Left ventricle myocardium inferior (tissue), 1 donor: Measurements from ENCODE around the gene LCE1B. TPM values are rescaled to one million over a fixed set of nuclear protein-coding genes. Genes with fewer than 3 reads are reported as not detected.

Experiments
- DNase-seq: peaks from one replicate; pipeline ENCODE4 v3.0.0-alpha.2; 2020
- H3K27ac ChIP-seq: fragments of 200-600 bp; replicated peaks from 2 replicates; pipeline ENCODE4 v1.8.0; 2021
- H3K27me3 ChIP-seq: fragments of 200-600 bp; 2 replicates; pipeline ENCODE4 v1.8.0; 2021; ENCODE audit warnings: low read depth
- H3K36me3 ChIP-seq: fragments of 200-600 bp; 2 replicates; pipeline ENCODE4 v1.8.0; 2021
- H3K4me1 ChIP-seq: fragments of 200-600 bp; 2 replicates; pipeline ENCODE4 v1.8.0; 2021
- H3K4me3 ChIP-seq: fragments of 200-600 bp; 2 replicates; pipeline ENCODE4 v1.8.0; 2021; ENCODE audit warnings: mild to moderate bottlenecking, moderate library complexity
- H3K9me3 ChIP-seq: fragments of 200-600 bp; replicated peaks from 2 replicates; pipeline ENCODE4 v1.8.0; 2021
- CTCF ChIP-seq: fragments of 200-600 bp; IDR thresholded peaks from 2 replicates; pipeline ENCODE4 v1.8.0; 2021; ENCODE audit warnings: antibody characterized with exemption, mild to moderate bottlenecking, borderline replicate concordance
- intact Hi-C: fragments of 100-400 bp; cut with micrococcal nuclease; formaldehyde crosslinking; loops from one replicate; pipeline ENCODE4 v1.11.0; 2022
- long read RNA-seq: library from polyadenylated mRNA; unstranded; transcript quantifications from one replicate; pipeline ENCODE4 v2.0.0, GENCODE V29; 2021
- total RNA-seq: library from RNA; stranded (reverse); fragmentation: NEBNext Ultra II Directional; extraction: Animal tissue kit (Norgen Biotek cat#: 25700); gene quantifications from one replicate; pipeline ENCODE4 v1.2.1, GENCODE V29; 2021
- donor health status: DM: no; HTN: yes; CAD: no; lungs with severe emphysema.

Gene LCE1B, protein sequence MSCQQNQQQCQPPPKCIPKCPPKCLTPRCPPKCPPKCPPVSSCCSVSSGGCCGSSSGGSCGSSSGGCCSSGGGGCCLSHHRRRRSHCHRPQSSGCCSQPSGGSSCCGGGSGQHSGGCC
- total RNA-seq: not detected
- long read RNA-seq: 0 reads

- Histone ChIP-seq H3K4me3 (no peak within 1 kb of the TSS), H3K36me3 (no peaks in the 10 kb centered on the region), H3K27ac (no peak within 1 kb of the TSS), H3K4me1 (no peaks in the 10 kb centered on the region), H3K9me3 (peaks cover 11% of the 10 kb centered on the region), H3K27me3 (peaks cover 5% of the 10 kb centered on the region)
- TF ChIP-seq CTCF: no peak
- intact Hi-C loops: no loop called here
- no peak for DNase-seq
Observed at GRCh38 chr1:152811671-152812070, at the start of gene LCE1B. TSS of gene LCE1B (plus strand) at chr1:152811971. CDS start at chr1:152812447, 476 bp downstream.

DNA sequence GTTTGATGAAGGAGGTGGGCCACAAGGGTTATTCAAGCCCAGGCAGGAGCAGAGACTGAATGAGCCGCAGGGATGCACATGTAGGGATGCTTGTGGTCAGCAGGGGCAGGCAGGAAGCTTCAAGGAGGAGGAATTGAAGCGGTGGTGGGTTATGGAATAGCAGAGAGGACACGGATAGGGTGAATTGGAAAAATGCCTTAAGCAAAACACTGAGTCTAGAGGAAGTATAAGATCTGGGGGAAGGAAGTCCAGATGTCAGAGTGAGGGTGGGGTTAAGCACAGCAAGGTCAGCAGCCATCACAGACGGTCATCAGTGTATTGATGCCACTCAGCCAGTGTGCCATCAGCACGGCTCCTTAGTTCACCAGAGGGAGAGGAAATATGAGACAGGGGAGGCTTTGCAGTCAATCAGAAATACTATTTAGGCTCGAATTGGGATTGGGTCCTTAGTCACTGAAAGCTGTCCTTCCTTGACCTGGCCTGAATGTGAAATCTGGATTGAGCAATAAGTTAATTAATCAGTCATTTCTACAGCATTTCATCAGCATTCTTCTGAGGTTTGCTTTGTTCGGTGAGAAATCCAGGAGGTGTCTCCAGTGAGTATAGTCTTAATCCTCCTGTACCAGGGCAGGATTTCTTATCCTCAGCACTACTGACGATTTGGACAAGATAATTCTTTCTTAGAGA, 42.8 kb upstream of the LCE1B start:
- peaks cover 17% of the 10 kb centered on the region for H3K27me3 ChIP-seq
- intact Hi-C loops: no loop called here
- DNase-seq: no peak

DNA sequence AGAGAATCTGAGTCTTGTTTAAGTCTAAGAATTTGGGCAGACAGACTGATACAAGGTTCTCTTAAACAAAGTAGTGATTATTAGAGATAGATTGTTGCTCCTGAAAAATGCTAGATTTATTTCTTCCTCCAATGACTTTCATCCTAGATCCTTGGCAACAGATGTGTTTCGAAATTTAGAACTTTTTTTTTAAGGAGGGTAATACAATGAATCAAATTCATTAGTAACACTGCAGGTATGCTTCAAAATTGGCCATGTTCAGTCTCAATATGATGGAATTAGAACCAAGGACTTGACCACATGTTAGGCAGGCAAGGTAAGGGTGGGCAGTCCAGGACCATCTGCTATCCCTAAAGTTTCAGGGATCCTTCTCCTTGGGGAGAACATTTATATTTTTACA, 41.4 kb upstream of the LCE1B start:
- intact Hi-C loops: no loop called here
- Histone ChIP-seq H3K27me3 (peaks cover 12% of the 10 kb centered on the region), H3K27ac (no peak overlapping the region), H3K4me3 (no peak overlapping the region), H3K4me1 (no peaks in the 10 kb centered on the region), H3K36me3 (no peaks in the 10 kb centered on the region), H3K9me3 (peaks cover under 1% of the 10 kb centered on the region)
- DNase-seq: no peak
- TF ChIP-seq CTCF: no peak

More for the DNA sequence above, 42.8 kb upstream of the LCE1B start:
- no peak overlapping the region for H3K27ac ChIP-seq
- H3K9me3 ChIP-seq: no peaks in the 10 kb centered on the region
- no peak for TF ChIP-seq CTCF
- H3K36me3 ChIP-seq: no peaks in the 10 kb centered on the region
- H3K4me1 ChIP-seq: no peaks in the 10 kb centered on the region
- no peak overlapping the region for H3K4me3 ChIP-seq

- Histone ChIP-seq H3K4me1 (no peaks in the 10 kb centered on the region), H3K27ac (no peak within 1 kb of the TSS), H3K4me3 (no peak within 1 kb of the TSS), H3K27me3 (peaks cover 9% of the 10 kb centered on the region), H3K9me3 (peaks cover 3% of the 10 kb centered on the region), H3K36me3 (no peaks in the 10 kb centered on the region)
- no peak for DNase-seq
- intact Hi-C loops: no loop called here
- TF ChIP-seq CTCF: no peak
Observed at GRCh38 chr1:152774875-152775274, 36.9 kb upstream of the LCE1B start, which contains the start of gene LCE1F. TSS of gene LCE1F (plus strand) at chr1:152775140. CDS start at chr1:152776372, 1,232 bp downstream.

DNA sequence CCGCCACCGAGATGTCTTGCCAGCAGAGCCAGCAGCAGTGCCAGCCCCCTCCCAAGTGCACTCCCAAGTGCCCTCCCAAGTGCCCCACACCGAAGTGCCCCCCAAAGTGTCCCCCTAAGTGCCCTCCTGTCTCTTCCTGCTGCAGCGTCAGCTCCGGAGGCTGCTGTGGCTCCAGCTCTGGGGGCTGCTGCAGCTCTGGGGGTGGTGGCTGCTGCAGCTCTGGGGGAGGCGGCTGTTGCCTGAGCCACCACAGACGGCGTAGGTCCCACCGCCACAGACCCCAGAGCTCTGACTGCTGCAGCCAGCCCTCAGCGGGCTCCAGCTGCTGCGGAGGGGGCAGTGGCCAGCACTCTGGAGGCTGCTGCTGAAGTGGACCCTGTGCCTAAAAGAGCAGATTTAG, 35.4 kb upstream of the LCE1B start:
- intact Hi-C loops: no loop called here

More for the DNA sequence above, 35.4 kb upstream of the LCE1B start:
- Histone ChIP-seq H3K4me3 (no peak overlapping the region), H3K9me3 (peaks cover 3% of the 10 kb centered on the region), H3K27ac (no peak overlapping the region), H3K4me1 (no peaks in the 10 kb centered on the region), H3K27me3 (peaks cover 10% of the 10 kb centered on the region), H3K36me3 (no peaks in the 10 kb centered on the region)
- no peak for DNase-seq
- no peak for TF ChIP-seq CTCF
